ENCODE data around the gene SBF1. TPM values are rescaled to one million over a fixed set of nuclear protein-coding genes. Genes with fewer than 3 reads are reported as not detected.
"Not testable (repeated sequence)": the region's sequence is repeated elsewhere in the genome, so short reads cannot be mapped to it uniquely, and the experiment has no call there.

The SBF1 gene
- total RNA-seq, 2 donors from 2014 or later = 89.9 to 90.1 TPM

DNA sequence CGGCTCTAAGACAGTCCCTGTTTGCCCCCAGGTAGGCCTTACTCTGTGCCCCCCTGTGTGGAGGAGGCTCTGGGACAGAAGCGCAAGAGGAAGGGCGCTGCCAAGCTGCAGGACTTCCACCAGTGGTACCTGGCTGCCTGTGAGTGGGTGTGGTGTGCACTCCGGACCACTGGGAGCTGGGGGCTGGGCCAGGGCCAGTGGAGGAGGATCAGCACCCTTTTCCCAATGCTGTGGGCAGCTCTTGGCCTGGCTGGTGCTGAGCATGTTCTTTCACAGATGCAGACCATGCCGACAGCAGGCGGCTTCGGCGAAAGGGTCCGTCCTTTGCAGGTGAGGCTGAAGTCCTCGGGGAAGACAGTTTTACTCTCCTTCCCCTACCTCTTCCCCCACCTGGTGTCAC, 46.9 kb upstream of the SBF1 start:
- Mint-ChIP-seq H3K9me3 (no peaks in the 10 kb centered on the region), H3K36me3 (ENCODE audit: low read depth) (peaks cover 22% of the 10 kb centered on the region), H3K4me1 (peaks cover 6% of the 10 kb centered on the region), H3K27me3 (ENCODE audit: insufficient read depth) (peaks cover under 1% of the 10 kb centered on the region), H3K4me3 (no peak overlapping the region), H3K27ac (no peak overlapping the region)
- no peaks in the 10 kb centered on the region for H3K9me3 ChIP-seq (ENCODE audit: control insufficient read depth, low read length)
- peaks cover 26% of the 10 kb centered on the region for H3K36me3 ChIP-seq (ENCODE audit: control insufficient read depth, insufficient read depth, low read length)
- WGBS, 2 experiments (ENCODE audit: insufficient coverage in 1 of 2, insufficient read length in 1 of 2) = 92 to 94% methylated on average over 9 to 10 of the region's 10 CpGs
- H3K9ac ChIP-seq (ENCODE audit: extremely low read depth, low read length, poor library complexity, severe bottlenecking) = no peak overlapping the region
- H3K4me3 ChIP-seq (ENCODE audit: low read length) = no peak overlapping the region
- no peak overlapping the region for H3K27ac ChIP-seq (ENCODE audit: low read depth, low read length)
- no peak for TF ChIP-seq CTCF (conservative IDR thresholded peaks at IDR 0.05)
- no peak for DNase-seq
- H3K27me3 ChIP-seq (ENCODE audit: control insufficient read depth, insufficient read depth, low read length, poor library complexity, severe bottlenecking) = no peaks in the 10 kb centered on the region
- no peaks in the 10 kb centered on the region for H3K4me1 ChIP-seq (ENCODE audit: control insufficient read depth, insufficient read depth, low read length)

DNA sequence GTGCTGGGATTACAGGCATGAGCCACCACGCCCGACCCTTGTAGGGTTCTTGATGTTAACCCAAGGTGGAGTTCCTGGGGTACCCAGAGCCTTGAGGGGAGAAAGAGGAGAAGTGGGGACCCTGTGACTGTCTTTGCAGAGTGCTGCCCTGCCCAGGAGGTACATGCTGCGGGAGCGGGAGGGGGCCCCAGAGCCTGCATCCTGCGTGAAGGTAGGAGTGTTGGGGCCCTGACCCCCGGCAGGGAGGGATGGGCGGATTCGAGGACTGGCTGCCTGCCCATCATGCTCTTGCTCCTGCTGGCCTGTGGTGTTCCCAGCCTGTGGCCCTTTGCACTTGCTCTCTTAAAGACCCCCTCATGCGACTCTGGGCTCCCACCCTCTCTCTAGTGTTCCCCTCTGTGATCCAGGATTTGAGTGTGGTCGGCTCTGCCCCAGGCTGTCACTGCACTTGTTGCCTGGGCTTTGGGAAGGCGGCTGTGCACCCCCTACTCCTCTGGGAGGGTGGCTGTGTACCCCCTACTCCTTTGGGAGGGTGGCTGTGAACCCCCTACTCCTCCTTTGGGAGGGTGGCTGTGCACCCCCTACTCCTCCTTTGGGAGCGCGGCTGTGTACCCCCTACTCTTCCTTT, 46.1 kb upstream of the SBF1 start:
- H3K9me3 Mint-ChIP-seq = no peaks in the 10 kb centered on the region
- DNase-seq = no peak
- no peaks in the 10 kb centered on the region for H3K27me3 ChIP-seq (ENCODE audit: control insufficient read depth, insufficient read depth, low read length, poor library complexity, severe bottlenecking)
- H3K27me3 Mint-ChIP-seq (ENCODE audit: insufficient read depth) = no peaks in the 10 kb centered on the region
- peaks cover 6% of the 10 kb centered on the region for H3K4me1 Mint-ChIP-seq
- no peak overlapping the region for H3K4me3 ChIP-seq (ENCODE audit: low read length)
- no peaks in the 10 kb centered on the region for H3K4me1 ChIP-seq (ENCODE audit: control insufficient read depth, insufficient read depth, low read length)
- H3K27ac ChIP-seq (ENCODE audit: low read depth, low read length) = no peak overlapping the region
- peaks cover 27% of the 10 kb centered on the region for H3K36me3 Mint-ChIP-seq (ENCODE audit: low read depth)
- H3K9me3 ChIP-seq (ENCODE audit: control insufficient read depth, low read length) = no peaks in the 10 kb centered on the region
- peaks cover 32% of the 10 kb centered on the region for H3K36me3 ChIP-seq (ENCODE audit: control insufficient read depth, insufficient read depth, low read length)
- no peak overlapping the region for H3K4me3 Mint-ChIP-seq
- no peak for TF ChIP-seq CTCF (conservative IDR thresholded peaks at IDR 0.05)
- H3K27ac Mint-ChIP-seq = no peak overlapping the region
- H3K9ac ChIP-seq (ENCODE audit: extremely low read depth, low read length, poor library complexity, severe bottlenecking) = no peak overlapping the region
- WGBS, 2 experiments (ENCODE audit: insufficient coverage in 1 of 2, insufficient read length in 1 of 2) = 93 to 95% methylated on average over 11 to 13 of the region's 13 CpGs

DNA sequence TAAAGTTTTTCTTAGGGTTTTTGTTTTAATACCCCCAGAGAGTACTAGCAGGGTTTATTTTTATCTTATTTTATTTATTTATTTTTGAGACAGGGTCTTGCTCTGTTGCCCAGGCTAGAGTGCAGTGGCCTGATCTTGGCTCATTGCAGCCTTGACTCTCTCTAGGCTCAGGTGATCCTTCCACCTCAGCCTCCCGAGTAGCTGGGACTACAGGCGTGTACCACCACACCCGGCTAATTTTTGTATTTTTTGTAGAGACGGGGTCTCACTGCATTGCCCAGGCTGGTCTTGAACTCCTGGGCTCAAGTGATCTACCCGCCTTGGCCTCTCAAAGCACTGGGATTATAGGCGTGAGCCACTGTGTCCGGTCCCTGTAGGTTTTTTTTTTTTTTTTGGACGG, 45.3 kb upstream of the SBF1 start:
- not testable (repeated sequence) for H3K27me3 Mint-ChIP-seq (ENCODE audit: insufficient read depth); H3K9me3 Mint-ChIP-seq; H3K4me3 Mint-ChIP-seq; DNase-seq; H3K27me3 ChIP-seq (ENCODE audit: control insufficient read depth, insufficient read depth, low read length, poor library complexity, severe bottlenecking); H3K27ac ChIP-seq (ENCODE audit: low read depth, low read length); H3K9me3 ChIP-seq (ENCODE audit: control insufficient read depth, low read length); H3K27ac Mint-ChIP-seq; H3K4me3 ChIP-seq (ENCODE audit: low read length); H3K4me1 ChIP-seq (ENCODE audit: control insufficient read depth, insufficient read depth, low read length); H3K9ac ChIP-seq (ENCODE audit: extremely low read depth, low read length, poor library complexity, severe bottlenecking); H3K4me1 Mint-ChIP-seq
- peaks cover 31% of the 10 kb centered on the region for H3K36me3 Mint-ChIP-seq (ENCODE audit: low read depth)
- peaks cover 32% of the 10 kb centered on the region for H3K36me3 ChIP-seq (ENCODE audit: control insufficient read depth, insufficient read depth, low read length)
- WGBS, 2 experiments (ENCODE audit: insufficient coverage in 1 of 2, insufficient read length in 1 of 2) = 96 to 97% methylated on average over 6 to 8 of the region's 8 CpGs

DNA sequence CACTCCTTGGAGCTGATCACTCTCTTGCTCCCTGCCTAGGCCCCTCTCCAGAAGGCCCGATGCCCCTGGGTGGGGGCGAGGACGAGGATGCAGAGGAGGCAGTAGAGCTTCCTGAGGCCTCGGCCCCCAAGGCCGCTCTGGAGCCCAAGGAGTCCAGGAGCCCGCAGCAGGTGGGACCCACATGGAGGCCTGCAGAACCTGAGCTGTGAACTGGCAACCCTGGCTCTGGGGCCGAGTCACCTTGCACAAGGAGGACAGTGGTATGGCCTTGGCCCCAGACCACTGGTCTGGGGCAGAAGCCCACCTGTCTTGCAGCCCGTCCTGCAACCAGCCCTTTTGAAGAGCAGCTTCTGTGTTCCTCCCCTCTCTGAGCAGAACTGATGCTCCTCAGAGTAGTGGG, 44.3 kb upstream of the SBF1 start:
- WGBS, 2 experiments (ENCODE audit: insufficient coverage in 1 of 2, insufficient read length in 1 of 2) = 92 to 100% methylated on average over 6 to 8 of the region's 8 CpGs
- Histone ChIP-seq H3K4me1 (ENCODE audit: control insufficient read depth, insufficient read depth, low read length) (no peaks in the 10 kb centered on the region), H3K27ac (ENCODE audit: low read depth, low read length) (no peak overlapping the region), H3K9me3 (ENCODE audit: control insufficient read depth, low read length) (no peaks in the 10 kb centered on the region), H3K27me3 (ENCODE audit: control insufficient read depth, insufficient read depth, low read length, poor library complexity, severe bottlenecking) (no peaks in the 10 kb centered on the region), H3K9ac (ENCODE audit: extremely low read depth, low read length, poor library complexity, severe bottlenecking) (no peak overlapping the region), H3K36me3 (ENCODE audit: control insufficient read depth, insufficient read depth, low read length) (peaks cover 32% of the 10 kb centered on the region), H3K4me3 (ENCODE audit: low read length) (no peak overlapping the region)
- H3K27ac Mint-ChIP-seq = no peak overlapping the region
- no peaks in the 10 kb centered on the region for H3K9me3 Mint-ChIP-seq
- no peak for DNase-seq
- TF ChIP-seq CTCF (conservative IDR thresholded peaks at IDR 0.05) = no peak
- peaks cover 38% of the 10 kb centered on the region for H3K36me3 Mint-ChIP-seq (ENCODE audit: low read depth)
- H3K4me1 Mint-ChIP-seq = no peaks in the 10 kb centered on the region
- H3K4me3 Mint-ChIP-seq = no peak overlapping the region
- H3K27me3 Mint-ChIP-seq (ENCODE audit: insufficient read depth) = no peaks in the 10 kb centered on the region
